HG02970 (cell line): Measurements from ENCODE around the gene RAB11FIP4.

ENCODE experiments used
- ATAC-seq: cut with Tn5 transposase; IDR thresholded peaks from one replicate; pipeline ENCODE4 v1.9.1; 2021; ENCODE audit warnings: mild to moderate bottlenecking, moderate library complexity, moderate number of reproducible peaks; ENCODE audit not compliant: unreplicated experiment, low FRiP score

The RAB11FIP4 gene

GRCh38 chr17:31385428-31386285, 5.8 kb upstream of the RAB11FIP4 start:
- ATAC-seq = no peak

GRCh38 chr17:31386542-31387075, 4.9 kb upstream of the RAB11FIP4 start:
- no peak for ATAC-seq

- ATAC-seq = no peak
Observed at GRCh38 chr17:31387438-31387837, 4.0 kb upstream of the RAB11FIP4 start.

GRCh38 chr17:31388351-31388750, 3.1 kb upstream of the RAB11FIP4 start:
- no peak for ATAC-seq

GRCh38 chr17:31388770-31389656, 2.5 kb upstream of the RAB11FIP4 start:
- ATAC-seq = no peak

- ATAC-seq = no peak
Observed at GRCh38 chr17:31389657-31390381, 1.7 kb upstream of the RAB11FIP4 start.

GRCh38 chr17:31390426-31390747, 1.1 kb upstream of the RAB11FIP4 start:
- ATAC-seq = no peak

- no peak for ATAC-seq
Observed at GRCh38 chr17:31390748-31391495, 553 bp upstream of the RAB11FIP4 start.

- no peak for ATAC-seq
Observed at GRCh38 chr17:31392002-31392855, 754 bp downstream of the RAB11FIP4 start.

- no peak for ATAC-seq
Observed at GRCh38 chr17:31392856-31393748, 1.6 kb downstream of the RAB11FIP4 start.

GRCh38 chr17:31393749-31394146, 2.3 kb downstream of the RAB11FIP4 start:
- no peak for ATAC-seq

GRCh38 chr17:31394544-31394943, 3.1 kb downstream of the RAB11FIP4 start:
- no peak for ATAC-seq

GRCh38 chr17:31397256-31397939, 5.9 kb downstream of the RAB11FIP4 start:
- ATAC-seq = no peak

GRCh38 chr17:31398381-31399311, 7.2 kb downstream of the RAB11FIP4 start:
- no peak for ATAC-seq

- ATAC-seq = no peak
Observed at GRCh38 chr17:31400481-31400950, 9.0 kb downstream of the RAB11FIP4 start.
